Activated gamma-delta T cell treated with anti-CD3 and anti-CD28 coated beads, Interleukin-2, amount 50 U/mL, for 16 hours (primary cell): ENCODE data around the gene SGTB.
A peak's percentile ranks its signal among the peaks of the same experiment; 100 is the strongest.
"Not testable (repeated sequence)": the region's sequence is repeated elsewhere in the genome, so short reads cannot be mapped to it uniquely, and the experiment has no call there.

Source experiments
- DNase-seq: peaks from one replicate; pipeline ENCODE4 v3.0.0-alpha.2; 2020; ENCODE audit warnings: low read depth

SGTB gene

GRCh38 chr5:65668696-65669095 is 53.2 kb downstream of the SGTB start:
- DNase-seq: no peak

DNA sequence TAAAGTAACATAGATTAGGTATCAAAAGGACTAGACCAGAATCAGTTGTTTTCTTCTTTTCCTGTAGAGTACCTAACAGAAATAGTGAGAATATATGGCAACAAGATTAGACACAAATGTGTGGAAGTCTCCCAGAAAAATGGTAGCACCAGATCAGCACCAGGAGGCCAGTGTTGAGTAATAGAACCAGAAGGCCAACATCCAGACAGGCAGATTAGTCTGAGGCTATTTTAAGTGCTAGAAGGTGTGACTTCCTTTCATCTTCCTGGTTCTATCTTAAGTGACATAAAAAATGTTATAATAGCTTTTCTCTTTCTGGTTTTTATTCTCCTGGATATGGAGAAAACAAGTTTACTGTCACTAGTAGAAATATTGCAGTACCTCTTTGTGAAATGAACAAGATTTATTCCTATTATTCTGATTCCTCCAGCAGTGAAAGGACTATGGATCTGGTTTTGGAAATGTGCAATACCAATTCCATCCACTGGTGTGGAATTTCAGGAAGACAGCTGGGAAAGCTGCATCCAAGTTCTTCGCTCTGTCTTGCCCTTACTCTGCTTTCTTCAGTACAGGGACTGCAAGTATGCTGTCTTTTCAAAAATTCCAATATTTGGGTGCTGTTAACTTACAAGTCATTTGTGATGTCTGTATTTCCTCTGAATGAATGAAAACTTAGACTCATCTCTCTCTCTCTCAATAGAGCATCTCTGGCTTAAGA is 57.9 kb downstream of the SGTB start:
- DNase-seq: no peak

GRCh38 chr5:65654713-65655112 is 67.2 kb downstream of the SGTB start:
- no peak for DNase-seq

DNA sequence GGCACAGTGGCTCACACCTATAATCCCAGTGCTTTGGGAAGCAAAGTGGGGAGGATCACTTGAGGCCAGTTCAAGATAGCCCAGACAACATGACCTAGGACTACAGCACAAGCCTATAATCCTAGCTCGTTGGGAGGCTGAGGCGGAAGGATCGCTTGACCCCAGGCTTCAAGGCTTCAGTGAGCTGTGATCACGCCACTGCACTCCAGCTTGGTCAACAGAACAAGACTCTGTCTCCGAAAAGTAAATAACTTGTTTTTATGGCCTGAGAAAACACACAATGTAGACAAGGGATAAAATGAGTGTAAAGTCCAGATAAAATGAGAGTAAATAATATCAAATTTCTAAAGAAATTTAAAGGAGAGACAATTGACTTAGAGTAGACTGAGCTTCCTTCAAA is 70.8 kb downstream of the SGTB start:
- DNase-seq: no peak

DNA sequence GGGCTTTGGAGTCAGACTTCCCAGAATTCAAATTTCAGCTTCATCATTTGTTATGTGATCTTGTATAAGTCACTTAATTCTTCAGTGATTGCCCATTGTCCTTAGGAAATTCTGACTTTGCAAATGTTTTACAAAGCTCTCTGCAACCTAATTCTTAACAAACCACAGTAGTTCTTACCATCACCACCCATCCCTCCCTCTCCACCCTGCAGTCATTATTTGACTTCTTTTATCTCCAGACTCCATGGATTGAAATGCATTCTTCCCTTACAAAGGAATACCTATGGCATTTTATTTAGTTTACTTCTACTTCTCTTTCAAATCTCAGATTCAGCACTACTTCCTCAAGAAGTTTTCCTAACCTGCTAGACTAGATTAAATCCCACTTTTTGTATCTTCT is 74.0 kb downstream of the SGTB start:
- DNase-seq: no peak

GRCh38 chr5:65646938-65647337 is 75.0 kb downstream of the SGTB start:
- no peak for DNase-seq

GRCh38 chr5:65640240-65640639 is 81.7 kb downstream of the SGTB start:
- no peak for DNase-seq

GRCh38 chr5:65630981-65631380 is 90.9 kb downstream of the SGTB start:
- DNase-seq: no peak

DNA sequence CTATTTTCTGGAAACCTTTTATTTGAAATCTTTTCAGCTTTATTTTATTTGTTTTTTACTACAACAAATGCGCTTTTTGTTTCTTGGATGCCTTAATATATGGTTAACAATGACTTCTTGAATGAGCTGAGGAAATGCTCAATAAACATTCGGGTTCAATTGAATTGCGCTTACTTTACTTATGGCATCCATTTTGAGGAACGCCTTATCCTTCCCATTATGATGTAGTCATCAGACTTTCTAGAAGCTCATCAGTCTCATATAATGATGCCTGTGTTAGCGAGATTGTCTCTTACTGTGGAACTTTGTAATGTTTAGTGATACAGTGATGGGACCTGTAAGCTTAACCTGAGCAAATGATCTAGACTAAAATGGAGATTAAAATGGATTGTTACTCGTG is 96.2 kb downstream of the SGTB start:
- DNase-seq: no peak

DNA sequence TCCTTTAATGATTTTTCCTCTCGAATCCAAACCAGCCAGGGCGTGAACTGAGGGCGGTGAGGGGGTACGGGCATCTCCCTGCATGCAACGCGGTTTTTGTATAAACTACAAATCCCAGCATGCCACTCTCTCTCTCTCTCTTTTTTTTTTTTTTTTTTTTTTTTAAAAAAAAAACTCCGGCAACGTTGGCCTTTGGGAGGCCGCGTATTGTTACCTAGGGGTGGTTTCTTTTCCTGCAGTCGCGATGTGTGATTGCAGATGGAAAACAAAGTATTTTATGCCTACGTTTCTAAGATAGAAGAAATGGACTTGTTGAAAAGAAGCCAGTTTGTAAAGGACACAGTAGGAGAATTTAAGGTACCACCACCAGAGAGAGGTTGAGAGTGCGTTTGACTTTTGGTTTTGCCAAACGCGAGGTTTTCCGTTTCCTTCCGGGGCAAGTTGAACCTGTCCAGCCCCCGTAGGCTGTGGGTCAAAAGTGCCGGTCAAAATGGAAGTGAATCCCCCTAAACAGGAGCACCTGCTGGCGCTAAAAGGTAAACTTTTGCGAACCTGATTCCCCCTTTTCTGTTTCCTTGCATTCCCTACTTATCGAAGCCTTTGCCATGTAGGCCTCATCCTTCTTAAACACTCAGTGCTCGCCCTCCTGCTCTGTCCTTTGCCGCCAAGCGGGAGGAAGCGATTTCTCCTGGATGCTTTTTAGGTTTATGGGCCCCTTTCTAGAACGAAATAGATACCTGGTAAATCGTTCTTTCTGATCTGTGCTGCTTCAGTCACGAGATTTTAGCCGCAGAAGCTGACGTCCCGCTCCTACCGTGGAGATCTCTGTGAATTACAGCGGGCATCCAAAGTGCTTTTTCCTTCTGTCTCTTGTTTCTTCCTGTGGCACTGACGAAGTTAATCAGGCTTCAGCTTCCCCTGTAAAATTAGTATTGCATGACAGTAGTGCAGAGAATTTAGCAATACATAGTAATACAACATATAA is 97.0 kb downstream of the SGTB start, which contains the start of the genes SHLD3 and TRAPPC13:
Gene SHLD3, plus strand, starts transcription at position 457 of the 985 bp plus-strand sequence. CDS start 4,561 bp downstream, outside the sequence.
Gene TRAPPC13, plus strand, starts transcription at position 457 of the 985 bp plus-strand sequence. Its CDS starts 34 bp downstream, at position 491.
- peak; percentile 76 for DNase-seq

GRCh38 chr5:65624025-65624570 is 97.8 kb downstream of the SGTB start, which contains the start of gene TRIM23:
Gene TRIM23 (minus strand): TSS chr5:65624333. CDS start chr5:65624274, 59 bp downstream.
- peak; percentile 86 for DNase-seq

GRCh38 chr5:65623482-65623881 is 98.4 kb downstream of the SGTB start:
- DNase-seq: no peak

GRCh38 chr5:65621961-65622360 is 99.9 kb downstream of the SGTB start:
- DNase-seq: not testable (repeated sequence)

DNA sequence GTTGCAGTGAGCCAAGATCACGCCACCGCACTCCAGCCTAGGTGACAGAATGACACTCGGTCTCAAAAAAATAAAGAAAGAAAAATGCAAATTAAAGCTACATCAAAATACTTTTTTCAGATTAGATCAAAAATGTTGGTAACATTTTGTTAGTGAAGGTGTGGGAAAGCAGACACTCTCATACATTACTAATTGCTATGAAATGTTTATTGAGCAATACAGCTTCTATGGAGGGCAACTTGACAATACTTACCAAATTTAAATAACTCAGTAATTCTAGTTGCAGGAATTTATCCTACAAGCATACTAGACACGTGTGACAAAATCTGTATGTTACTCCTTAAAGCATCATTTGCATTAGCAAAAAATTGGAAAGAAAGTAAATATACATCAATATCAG is 101.9 kb downstream of the SGTB start:
- DNase-seq: no peak
